ENCODE measurements around the gene SLC6A8. TPM values are rescaled to one million over a fixed set of nuclear protein-coding genes. Genes with fewer than 3 reads are reported as not detected.
A peak's percentile ranks its signal among the peaks of the same experiment; 100 is the strongest.
"Not testable (repeated sequence)": the region's sequence is repeated elsewhere in the genome, so short reads cannot be mapped to it uniquely, and the experiment has no call there.

The SLC6A8 gene
- polyA plus RNA-seq, 12 donors, result 24.6 to 44.9 (median 28.9) TPM; not detected in 1

DNA sequence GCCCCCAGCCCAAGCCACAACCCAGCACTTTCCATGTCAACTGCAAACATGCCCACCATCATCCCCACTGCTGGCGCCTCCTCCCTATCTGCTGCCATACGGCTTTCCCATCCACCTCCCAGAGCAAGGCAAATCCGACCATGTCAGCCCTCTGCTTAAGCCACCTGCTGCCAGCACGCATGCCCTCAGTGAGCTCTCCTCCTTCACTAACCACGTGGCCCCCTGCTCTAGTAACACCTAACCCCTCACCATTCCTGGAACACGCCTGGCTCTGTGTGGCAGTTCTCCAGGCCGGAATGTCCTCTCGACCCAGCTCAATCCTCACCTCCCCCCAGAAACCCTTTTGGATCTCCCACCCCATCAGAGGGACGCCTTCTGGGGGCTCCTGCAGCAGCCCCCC is 19.1 kb downstream of the SLC6A8 start:
- no peak for DNase-seq

DNA sequence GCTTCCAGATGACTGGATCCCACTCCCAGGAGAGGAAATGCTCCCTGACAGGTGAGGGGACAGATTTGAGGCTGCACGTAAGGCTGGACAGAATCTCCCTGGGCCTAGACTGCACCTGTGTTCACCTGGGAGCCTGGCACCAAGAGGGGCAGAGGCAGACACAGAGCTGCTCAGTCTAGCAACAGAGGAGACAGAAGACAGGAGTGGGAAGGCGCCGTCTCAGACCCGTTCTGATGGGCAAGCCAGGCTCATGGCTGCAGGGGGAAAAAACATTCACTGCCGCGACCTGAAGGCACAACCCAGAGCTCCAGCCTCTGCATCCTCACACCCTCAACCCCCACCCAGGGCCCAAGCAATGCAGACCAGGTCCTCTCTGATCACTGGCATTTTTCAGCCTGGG is 19.7 kb downstream of the SLC6A8 start:
- DNase-seq, result no peak

DNA sequence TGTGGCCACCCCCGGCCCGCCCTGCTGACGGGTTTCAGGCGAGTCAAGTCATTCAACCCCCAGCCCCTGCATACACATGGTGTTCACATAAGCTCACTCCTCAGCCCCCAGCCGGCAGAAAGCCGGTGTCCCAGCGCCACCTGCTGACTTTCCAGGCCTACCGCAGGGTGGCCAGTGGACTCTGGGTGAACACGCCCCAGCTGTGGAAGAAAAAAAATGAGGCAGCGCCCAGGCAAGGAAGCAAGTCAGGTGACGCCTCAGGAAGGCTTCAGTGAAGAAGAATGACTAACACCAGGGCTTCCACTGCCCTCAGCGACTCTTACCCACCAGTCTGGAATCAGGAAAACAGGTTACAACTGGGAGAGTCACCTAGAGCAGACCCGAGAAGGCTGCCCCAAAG is 20.7 kb downstream of the SLC6A8 start:
- peak; percentile 61 for DNase-seq

DNA sequence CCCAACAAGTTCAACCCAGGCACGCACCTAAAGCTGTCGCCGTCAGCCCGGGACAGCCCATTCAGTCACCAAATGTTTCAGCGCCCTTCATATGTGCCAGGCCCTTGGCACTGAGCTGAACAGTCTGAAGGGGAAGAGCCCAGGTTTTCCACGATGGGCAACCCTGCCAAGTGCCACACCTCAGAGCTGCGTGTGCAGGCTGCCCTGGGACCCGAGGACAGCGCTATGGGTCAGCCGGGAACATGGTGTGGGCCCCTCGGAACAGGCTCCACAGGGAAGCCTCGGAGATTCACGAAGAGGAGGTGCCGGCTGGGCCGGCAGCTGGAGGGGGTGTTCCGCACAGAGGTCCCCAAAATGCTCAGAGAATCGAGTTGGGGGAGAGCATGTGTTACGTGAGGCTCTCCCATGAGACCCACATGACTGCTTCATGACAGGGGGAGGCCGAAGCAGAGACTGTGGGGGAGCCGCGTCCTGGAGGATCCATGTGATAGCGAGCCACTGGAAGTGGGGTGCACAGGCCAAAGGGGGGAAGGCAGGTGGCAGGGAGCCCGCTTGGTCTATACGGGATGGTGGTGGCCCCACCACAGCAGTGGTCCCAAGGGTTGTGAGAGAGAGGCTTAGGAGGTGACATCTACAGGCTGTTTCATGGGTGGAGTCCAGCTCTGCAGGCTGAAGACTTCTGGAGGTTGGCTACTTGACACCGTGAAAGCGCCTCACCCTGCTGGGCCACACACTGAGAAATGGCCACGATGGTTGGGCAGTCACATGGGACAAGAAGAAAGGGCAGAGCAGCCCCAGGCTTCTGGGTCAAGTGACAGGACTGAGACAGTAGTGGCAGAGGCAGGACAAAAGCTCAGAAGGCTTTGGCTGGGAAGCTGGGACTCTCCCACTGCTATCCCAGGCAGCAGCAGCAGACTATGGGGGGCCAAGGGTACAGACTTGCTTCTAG is 22.3 kb downstream of the SLC6A8 start:
- DNase-seq, result no peak

DNA sequence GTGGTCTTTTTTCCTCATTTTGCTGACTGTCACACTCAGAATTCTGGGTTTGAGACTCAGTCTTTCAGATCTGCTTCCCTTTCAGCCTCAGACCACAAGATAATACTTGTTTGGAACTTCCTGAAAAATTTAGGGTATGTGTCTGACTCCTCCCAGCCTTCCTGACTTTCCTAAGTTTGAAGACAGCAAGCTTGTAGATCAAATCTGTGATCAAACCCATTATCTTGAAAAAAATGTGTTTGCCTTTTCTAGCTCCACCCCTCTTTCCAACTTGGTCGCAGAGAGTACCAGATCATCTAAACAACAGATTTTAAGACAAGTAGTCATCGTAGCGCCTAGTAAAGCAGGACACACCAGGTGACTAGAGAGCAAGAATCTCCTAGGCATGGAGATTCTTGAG is 26.5 kb downstream of the SLC6A8 start:
- DNase-seq, result no peak

DNA sequence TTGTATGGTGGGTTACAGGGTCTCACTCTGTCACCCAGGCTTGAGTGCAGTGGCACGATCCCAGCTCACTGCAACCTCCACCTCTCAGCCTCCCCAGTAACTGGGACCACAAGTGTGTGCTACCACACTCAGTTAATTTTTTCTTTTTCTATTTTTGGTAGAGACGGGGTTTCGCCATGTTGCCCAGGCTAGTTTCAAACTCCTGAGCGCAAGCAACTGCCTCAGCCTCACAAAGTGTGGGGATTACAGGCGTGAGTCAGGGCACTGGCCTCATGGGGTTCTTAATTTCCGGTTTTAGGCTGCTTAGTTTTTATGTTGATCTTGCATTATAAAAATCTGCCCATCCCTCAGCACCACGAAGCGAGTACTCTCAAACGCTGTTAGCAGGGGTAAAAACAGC is 29.7 kb downstream of the SLC6A8 start:
- DNase-seq, result no peak

DNA sequence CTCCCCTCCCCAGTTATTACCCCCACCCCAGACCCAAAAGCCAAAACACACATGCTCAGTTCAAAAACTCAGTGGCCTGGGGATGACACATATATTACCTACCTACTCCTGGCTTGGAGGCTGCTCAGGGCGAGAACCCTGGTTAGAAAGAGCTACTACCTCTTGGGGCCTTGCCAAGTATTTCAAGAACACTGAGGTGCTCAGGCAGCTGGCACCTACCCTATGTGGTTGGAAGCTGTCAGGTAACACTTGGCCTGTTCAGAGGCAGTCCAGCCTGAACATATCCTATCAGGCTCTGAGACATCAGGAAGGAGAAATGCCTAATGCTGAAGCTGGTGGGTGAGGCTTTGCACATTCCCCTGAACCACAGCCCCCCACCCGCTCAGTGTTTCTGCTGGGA is 31.5 kb downstream of the SLC6A8 start:
- DNase-seq, result no peak

DNA sequence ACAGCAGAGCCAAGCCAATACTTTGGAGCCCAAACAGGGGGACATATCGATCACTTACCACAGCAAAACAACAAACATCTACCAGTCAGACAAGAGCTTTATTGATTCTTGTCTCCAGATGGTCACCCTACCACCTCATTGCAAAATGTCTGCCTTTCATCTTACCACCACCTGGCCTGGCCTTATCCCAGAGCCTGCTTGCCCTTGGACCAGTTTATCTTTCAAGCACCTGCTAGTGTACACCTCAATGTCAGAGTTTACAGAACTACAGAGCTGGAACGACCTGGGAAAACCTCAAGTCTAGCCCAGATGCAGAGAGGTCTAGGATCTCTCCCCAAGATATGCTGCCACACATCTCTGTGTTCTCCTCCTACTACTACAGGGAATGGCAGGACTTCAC is 32.0 kb downstream of the SLC6A8 start:
- DNase-seq, result no peak

DNA sequence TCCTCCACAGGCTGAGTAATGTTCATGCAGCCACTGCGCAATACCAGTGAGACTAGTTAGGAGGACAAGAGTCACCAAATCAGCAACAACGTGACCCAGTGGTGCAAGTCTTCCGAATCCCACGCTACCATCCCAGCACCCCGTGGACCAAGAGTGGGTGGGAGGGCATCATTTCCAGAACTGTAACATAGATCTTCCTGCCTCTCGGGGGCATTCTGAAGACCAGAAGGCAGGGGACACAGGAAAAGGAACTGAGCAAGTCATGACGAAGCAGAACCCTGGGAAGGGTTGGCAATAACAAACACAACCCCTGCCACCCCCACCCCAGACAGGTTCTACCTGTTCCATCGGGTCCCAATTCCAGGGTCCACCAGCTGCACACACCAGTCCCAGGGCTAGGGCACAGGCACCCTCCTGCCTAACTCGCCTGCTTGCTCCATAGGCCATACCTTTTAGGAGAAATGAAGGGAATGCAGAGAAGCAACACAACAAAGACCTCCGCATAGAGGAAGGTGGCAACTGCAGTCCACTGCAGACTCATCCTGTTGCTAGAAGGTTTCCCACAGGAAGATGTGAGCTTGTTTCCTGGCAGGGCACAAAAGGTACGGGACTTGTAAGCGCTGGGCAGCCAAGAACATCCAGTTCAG is 35.1 kb downstream of the SLC6A8 start:
- no peak for DNase-seq

DNA sequence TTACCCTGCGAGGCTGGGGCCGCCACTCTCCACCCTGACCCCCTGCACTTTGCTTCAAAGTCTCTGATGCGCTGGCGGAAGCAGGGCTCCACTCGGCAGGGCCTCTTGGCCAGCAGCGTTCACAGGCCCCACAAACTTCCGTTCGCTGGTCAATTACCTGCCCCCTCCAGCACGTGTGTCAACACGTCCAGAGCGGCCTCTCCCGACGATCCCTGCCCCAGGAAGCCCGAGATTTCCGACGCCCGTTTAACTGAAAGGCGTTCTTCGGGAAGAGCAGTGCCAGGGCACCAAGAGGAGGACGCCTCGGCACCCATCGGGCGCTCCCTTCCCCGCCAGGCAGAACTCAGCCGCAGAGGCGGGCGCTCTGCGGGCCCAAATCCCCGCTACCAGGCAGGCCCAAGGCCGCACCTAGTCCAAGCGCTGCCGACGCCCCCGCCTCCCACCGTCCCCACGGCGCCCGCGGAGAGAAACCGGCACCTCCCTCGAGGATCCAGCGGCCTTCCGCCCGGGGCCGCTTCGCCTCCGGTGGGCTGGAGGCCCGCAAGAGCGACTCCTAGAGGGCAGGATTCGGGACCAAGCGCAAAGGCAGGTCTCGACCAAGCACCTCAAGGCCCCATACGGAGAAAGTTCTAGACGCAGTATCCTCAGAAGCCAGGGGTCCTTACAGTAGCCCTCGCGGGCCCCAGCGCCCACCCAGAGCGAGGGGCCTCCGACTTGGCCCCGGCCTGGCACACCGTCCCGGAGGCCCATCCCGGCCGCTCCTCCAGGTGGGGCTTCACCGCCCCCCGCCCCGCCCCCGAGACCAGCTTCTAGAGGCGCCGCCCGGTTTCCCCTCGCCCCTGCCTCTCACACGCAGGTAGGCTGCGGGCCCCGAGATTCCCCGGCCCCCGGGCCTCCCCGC is 35.9 kb downstream of the SLC6A8 start:
- DNase-seq, result no peak

DNA sequence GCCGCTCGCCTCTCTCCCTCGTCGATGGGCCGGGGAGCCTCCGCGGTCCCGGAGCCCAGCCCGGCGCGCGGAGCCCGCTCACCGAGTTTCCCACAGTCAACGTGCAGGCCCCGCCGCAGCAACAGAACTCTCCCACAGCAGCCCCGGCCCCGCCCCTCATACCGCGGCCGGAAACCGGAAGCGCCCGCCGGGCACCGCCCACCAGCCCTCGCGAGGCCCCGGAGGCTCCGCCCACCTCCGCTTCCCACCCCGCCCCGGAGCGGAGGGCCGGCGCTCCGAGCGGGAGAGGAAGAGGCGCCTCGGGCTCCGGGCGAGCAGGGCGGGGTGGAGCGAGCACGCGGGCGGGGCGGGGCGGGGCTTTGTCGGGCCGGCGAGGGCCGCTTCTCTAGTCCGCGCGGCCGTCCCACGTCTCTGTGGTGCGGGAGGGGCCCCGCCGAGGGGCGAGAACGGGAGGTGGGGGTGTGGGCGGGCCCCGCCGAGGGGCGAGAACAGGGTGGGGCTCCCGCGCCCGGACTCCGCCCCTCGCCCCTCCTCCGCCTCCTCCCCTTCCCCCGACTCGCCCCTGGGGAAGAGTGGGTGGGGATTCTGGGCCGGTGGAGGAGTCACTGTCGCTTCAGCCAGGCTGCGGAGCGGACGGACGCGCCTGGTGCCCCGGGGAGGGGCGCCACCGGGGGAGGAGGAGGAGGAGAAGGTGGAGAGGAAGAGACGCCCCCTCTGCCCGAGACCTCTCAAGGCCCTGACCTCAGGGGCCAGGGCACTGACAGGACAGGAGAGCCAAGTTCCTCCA is 36.7 kb downstream of the SLC6A8 start, which contains the start of the genes ABCD1 and BCAP31:
Gene ABCD1 (plus strand): TSS at position 605 of the 787 bp plus-strand sequence. CDS start 411 bp downstream, outside the sequence.
Gene BCAP31 (minus strand): TSS at position 136 of the 787 bp plus-strand sequence. CDS start 1,143 bp downstream, outside the sequence.
- peak; percentile 83 for DNase-seq

DNA sequence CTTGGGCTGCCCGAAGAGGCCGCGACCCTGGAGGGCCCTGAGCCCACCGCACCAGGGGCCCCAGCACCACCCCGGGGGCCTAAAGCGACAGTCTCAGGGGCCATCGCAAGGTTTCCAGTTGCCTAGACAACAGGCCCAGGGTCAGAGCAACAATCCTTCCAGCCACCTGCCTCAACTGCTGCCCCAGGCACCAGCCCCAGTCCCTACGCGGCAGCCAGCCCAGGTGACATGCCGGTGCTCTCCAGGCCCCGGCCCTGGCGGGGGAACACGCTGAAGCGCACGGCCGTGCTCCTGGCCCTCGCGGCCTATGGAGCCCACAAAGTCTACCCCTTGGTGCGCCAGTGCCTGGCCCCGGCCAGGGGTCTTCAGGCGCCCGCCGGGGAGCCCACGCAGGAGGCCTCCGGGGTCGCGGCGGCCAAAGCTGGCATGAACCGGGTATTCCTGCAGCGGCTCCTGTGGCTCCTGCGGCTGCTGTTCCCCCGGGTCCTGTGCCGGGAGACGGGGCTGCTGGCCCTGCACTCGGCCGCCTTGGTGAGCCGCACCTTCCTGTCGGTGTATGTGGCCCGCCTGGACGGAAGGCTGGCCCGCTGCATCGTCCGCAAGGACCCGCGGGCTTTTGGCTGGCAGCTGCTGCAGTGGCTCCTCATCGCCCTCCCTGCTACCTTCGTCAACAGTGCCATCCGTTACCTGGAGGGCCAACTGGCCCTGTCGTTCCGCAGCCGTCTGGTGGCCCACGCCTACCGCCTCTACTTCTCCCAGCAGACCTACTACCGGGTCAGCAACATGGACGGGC is 37.5 kb downstream of the SLC6A8 start:
- DNase-seq, result no peak

DNA sequence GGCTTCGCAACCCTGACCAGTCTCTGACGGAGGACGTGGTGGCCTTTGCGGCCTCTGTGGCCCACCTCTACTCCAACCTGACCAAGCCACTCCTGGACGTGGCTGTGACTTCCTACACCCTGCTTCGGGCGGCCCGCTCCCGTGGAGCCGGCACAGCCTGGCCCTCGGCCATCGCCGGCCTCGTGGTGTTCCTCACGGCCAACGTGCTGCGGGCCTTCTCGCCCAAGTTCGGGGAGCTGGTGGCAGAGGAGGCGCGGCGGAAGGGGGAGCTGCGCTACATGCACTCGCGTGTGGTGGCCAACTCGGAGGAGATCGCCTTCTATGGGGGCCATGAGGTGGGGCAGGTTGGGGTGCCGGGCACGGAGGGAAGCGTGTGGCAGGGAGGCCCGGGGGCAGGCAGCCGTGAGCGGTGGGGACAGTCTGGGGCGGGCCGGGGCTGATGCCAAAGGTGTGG is 38.1 kb downstream of the SLC6A8 start:
- no peak for DNase-seq

DNA sequence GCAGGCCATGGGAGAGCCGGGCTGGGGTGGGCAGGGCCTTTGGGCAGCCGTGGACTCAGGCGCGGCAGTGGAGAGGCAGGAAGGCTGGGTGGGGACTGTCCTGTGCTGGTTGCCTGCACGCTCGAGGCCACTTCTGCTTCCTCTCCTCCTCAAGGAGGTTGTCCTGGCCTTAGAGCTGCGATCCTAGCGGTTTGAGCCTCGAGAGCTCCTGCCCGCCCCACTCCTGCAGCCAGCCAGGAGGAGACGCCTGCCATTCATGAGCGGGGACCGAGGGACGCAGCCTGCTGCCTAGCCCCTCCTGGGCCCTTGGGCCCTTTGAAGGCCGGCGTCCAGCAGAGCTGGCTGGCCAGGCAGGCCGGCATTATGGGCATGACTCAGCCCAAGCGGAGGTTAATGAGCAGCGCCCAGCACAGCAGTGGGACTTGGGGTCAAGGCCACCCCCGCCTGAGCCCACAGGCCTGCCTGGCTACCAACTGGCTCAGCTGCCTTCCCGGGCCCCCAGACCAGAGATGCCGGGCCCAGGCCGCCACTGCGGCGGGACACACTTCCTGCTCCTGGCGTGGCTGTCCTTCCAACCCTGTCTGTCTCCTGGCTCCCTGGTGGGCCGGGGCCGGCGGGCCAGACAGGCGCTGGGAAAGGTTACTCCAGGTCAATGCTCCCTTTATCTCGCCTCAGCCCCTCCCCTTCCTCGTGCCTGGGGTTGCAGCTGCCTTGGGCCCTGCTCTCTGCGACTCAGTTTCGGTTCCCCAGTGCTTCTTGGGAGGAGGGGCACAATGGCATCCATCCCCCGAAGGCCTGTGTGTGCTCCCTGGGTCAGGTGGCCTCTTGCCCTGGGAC is 38.8 kb downstream of the SLC6A8 start:
- peak; percentile 41 for DNase-seq

DNA sequence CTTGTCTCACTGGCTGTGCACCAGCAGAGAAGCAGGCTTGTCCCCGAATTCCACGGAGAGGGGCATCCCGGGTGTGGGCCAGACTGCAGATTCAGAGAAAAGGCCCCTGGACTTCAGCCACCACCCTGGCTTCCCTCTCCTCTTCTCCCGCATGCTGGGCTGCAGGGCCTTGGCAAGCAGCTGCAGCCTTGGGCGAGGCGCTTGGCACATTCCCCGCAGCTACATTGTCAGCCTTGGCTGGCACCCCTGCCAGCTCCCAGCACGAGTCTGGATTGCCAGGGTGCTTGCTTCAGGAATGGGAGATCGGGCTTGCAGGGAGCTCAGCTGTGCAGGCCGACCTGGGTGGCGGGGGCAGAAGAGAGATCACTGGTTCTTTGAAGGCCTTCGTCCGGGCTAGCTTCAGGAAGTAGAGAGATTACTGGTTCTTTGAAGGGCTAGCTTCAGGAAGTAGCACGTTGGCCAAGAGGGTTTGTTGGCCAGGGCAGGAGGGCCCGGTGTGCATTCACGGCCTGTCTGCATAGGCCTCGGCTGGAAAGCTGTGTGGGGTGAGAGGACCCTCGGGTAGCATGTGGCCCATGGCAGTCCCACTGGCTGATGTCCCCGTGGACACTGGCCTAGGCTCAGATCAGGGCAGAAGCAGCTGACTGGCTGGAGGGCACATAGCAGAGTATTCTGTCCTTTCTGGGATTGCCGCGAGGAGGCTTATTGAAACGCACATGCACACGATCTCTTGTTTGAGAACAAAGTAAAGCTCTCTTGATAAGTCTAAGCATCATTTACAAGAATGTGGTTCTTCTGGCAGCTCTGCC is 39.6 kb downstream of the SLC6A8 start:
- DNase-seq, result no peak

DNA sequence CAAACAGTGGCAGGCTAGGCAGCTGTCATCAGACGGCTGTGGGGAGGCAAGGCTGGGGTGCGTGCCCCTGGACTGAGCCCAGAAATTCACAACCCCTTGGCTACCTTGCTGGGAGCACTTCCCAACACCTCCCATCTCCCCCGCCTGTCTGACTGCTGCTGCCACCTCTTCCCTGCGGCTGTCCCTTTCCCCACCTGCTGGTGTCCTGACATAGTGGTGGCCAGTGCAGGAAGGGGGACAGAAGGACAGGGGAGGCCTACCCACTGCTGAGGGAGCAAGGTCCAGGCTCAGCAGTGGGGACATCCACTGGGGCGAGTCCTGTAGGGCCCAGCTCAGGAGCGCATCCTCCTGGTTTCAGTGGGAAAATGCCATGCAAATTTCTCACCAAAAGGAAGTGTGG is 40.4 kb downstream of the SLC6A8 start:
- DNase-seq, result no peak

DNA sequence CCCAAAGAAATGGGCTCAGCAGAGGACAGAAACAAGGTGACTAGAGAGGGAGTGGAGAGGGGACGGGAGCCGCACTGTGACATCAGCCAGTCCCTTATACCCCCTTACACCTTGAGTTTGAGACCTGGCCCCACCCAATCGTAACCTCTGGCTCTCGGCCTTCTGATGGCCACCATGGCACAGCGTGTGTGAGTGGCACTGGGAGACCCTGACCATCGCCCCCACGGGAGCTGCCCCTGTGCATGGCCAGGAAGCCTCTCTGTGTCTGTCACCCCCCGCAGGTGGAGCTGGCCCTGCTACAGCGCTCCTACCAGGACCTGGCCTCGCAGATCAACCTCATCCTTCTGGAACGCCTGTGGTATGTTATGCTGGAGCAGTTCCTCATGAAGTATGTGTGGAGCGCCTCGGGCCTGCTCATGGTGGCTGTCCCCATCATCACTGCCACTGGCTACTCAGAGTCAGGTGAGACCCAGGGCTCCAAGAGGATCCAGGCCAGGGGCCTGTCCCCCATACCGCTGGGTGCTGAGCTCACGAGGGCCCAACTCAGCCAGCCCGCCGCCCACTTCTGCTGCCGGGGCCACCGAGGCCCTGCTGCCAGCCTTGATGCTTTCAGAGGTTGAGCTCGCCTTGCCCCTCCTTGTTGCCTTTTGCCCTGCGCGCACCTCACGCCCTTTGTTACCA is 41.4 kb downstream of the SLC6A8 start:
- no peak for DNase-seq

DNA sequence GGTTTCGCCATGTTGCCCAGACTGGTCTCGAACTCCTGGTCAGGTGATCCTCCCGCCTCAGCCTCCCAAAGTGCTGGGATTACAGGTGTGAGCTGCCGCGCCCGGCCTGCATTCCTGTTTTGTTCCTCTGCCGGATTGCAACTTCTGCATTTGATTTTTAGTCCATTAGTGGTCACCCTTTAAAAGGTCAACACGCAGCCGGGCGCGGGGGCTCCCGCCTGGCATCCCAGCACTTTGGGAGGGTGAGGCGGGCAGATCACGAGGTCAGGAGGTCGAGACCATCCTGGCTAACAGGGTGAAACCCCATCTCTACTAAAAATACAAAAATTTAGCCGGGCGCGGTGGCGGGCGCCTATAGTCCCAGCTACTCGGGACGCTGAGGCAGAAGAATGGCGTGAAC is 42.4 kb downstream of the SLC6A8 start:
- not testable (repeated sequence) for DNase-seq
